HepG2 (cell line): Measurements from ENCODE around the gene BAHCC1. TPM values are rescaled to one million over a fixed set of nuclear protein-coding genes. Genes with fewer than 3 reads are reported as not detected.

Source experiments
- ATAC-seq: fragments of 200-7000 bp; cut with Tn5 transposase; 3 replicates; pipeline ENCODE4 v1.9.1; 2020; ENCODE audit warnings: mild to moderate bottlenecking, moderate library complexity
- BruUV-seq: library from RNA; stranded (reverse); fragments of 400-500 nt; replicated peaks from 2 replicates; lab custom pipeline; 2021; lab: Mats Ljungman, UMichigan
- CTCF ChIA-PET: fragments of 300-600 bp; formaldehyde crosslinking; extraction: SDS; loops from one replicate; lab custom pipeline; 2021; ENCODE audit warnings: low total read pairs, inconsistent platforms, low intra/inter-chr PET ratio; lab: Yijun Ruan, JAX
- POLR2A ChIA-PET: fragments of 350-600 bp; sonication (Branson Sonifier 250); formaldehyde crosslinking; loops from one replicate; lab custom pipeline; 2020; ENCODE audit warnings: antibody characterized with exemption, inconsistent platforms; lab: Yijun Ruan, JAX
- DNase-seq: peaks from one replicate; pipeline ENCODE4 v3.0.0-alpha.2; 2015; ENCODE audit warnings: low spot score
- FAIRE-seq: peaks from 3 replicates; lab custom pipeline; 2011; peaks lifted over from hg19 to GRCh38; lab: Jason Lieb, UNC
- H2AFZ ChIP-seq: one replicate; pipeline ENCODE4 v1.6.1; 2011; ENCODE audit warnings: low read length, inconsistent platforms
- H3K27ac ChIP-seq: fragments of 300-600 bp; 3 replicates; pipeline ENCODE4 v1.8.0; 2011; ENCODE audit warnings: mixed run types, mild to moderate bottlenecking, mixed read lengths, low read length, inconsistent platforms; ENCODE audit not compliant: insufficient read depth; ENCODE audit errors: extremely low read length
- H3K27me3 ChIP-seq, 2 experiments: fragments of 200-600 bp in 1 of 2; 2 replicates in 1 of 2; 3 replicates in 1 of 2; pipeline versions ENCODE4 v1.6.0 to v1.8.0; 2011; ENCODE audit warnings: low read length in 2 of 2, mild to moderate bottlenecking in 2 of 2, moderate library complexity in 2 of 2, inconsistent platforms in 1 of 2; ENCODE audit not compliant: insufficient read depth in 2 of 2, control insufficient read depth in 1 of 2
- H3K36me3 ChIP-seq, 2 experiments: fragments of 200-600 bp in 1 of 2; replicated peaks in 1 of 2; 2 replicates in 1 of 2; 3 replicates in 1 of 2; pipeline versions ENCODE4 v1.5.1 to v1.8.0; 2011; ENCODE audit warnings: low read length in 2 of 2, inconsistent platforms in 1 of 2; ENCODE audit not compliant: insufficient read depth in 2 of 2, control insufficient read depth in 1 of 2
- H3K4me1 ChIP-seq: 2 replicates; pipeline ENCODE4 v1.5.1; 2012; ENCODE audit warnings: low read length, inconsistent platforms; ENCODE audit not compliant: insufficient read depth
- H3K4me2 ChIP-seq: 2 replicates; pipeline ENCODE4 v1.6.0; 2011; ENCODE audit warnings: low read depth, low read length, inconsistent platforms
- H3K4me3 ChIP-seq, 3 experiments: fragments of 200-600 bp in 1 of 3; sonication (generic), shearing (Covaris generic) in 1 of 3; replicated peaks in 1 of 3; 2 replicates each; pipeline ENCODE4 v1.5.1; 2011 to 2016; ENCODE audit warnings: low read length in 3 of 3, inconsistent platforms in 2 of 3, low read depth in 2 of 3, mild to moderate bottlenecking in 2 of 3, control low read depth in 1 of 3, mixed read lengths in 1 of 3; ENCODE audit not compliant: insufficient read depth in 1 of 3
- H3K79me2 ChIP-seq: one replicate; pipeline ENCODE4 v1.6.1; 2011; ENCODE audit warnings: low read length, inconsistent platforms; ENCODE audit not compliant: insufficient read depth
- H3K9ac ChIP-seq: 2 replicates; pipeline ENCODE4 v1.6.0; 2011; ENCODE audit warnings: mild to moderate bottlenecking, low read depth, low read length, inconsistent platforms; ENCODE audit not compliant: insufficient read depth
- H3K9me3 ChIP-seq: 2 replicates; pipeline ENCODE4 v1.5.1; 2012; ENCODE audit warnings: mild to moderate bottlenecking, low read length
- H4K20me1 ChIP-seq: 2 replicates; pipeline ENCODE4 v1.6.0; 2011; ENCODE audit warnings: inconsistent platforms, mild to moderate bottlenecking, low read length, moderate library complexity; ENCODE audit not compliant: insufficient read depth
- ARNTL ChIP-seq: sonication (generic); formaldehyde crosslinking; IDR thresholded peaks from 2 replicates; pipeline ENCODE4 v1.4.0; 2020; ENCODE audit warnings: mild to moderate bottlenecking, missing genetic modification reagents
- HMG20B ChIP-seq: conservative IDR thresholded peaks from 2 replicates; pipeline ENCODE4 v1.6.1; 2016; ENCODE audit warnings: missing genetic modification reagents, missing compliant biosample characterization
- MAX ChIP-seq: IDR thresholded peaks from 2 replicates; pipeline ENCODE4 v1.6.1; 2012; ENCODE audit warnings: inconsistent platforms
- ZNF687 ChIP-seq: sonication (generic); formaldehyde crosslinking; IDR thresholded peaks from 2 replicates; pipeline ENCODE4 v1.5.1; 2020; ENCODE audit warnings: mild to moderate bottlenecking, missing genetic modification reagents, moderate library complexity
- WGBS: methylation state at CpG from one replicate; pipeline ENCODE4 v1.1.6; 2017; ENCODE audit warnings: low lambda C conversion rate; 5-methylcytosine and 5-hydroxymethylcytosine counted together
- in situ Hi-C: cut with HindIII; loops from 2 replicates; pipeline ENCODE4 v1.10.0; 2017; ENCODE audit warnings: low pct_unique_long_range_greater_than_20kb; ENCODE audit not compliant: extremely low pct_ligation_motif_present
- intact Hi-C: fragments of 100-400 bp; cut with micrococcal nuclease; formaldehyde crosslinking; loops from one replicate; pipeline ENCODE4 v1.10.0; 2022; ENCODE audit not compliant: unreplicated experiment
- polyA plus RNA-seq, 8 experiments: library from polyadenylated mRNA; depleted of rRNA in 3 of 8; stranded (reverse) in 7 of 8; unstranded in 1 of 8; fragments of >200 nt; fragmentation: Illumina TruSeq in 4 of 8; extraction: Trizol in 4 of 8; gene quantifications; 2 replicates each; pipeline versions ENCODE4 v1.2.1 to v1.2.3, GENCODE V29; 2011 to 2016; ENCODE audit warnings: low read depth in 4 of 8, missing spikeins in 1 of 8, mixed read lengths in 1 of 8; ENCODE audit not compliant: insufficient read depth in 1 of 8
- total RNA-seq, 5 experiments: library from RNA; depleted of rRNA; stranded (reverse); fragments of >200 nt; fragmentation: Illumina TruSeq; extraction: Trizol; gene quantifications; 2 replicates each; pipeline ENCODE4 v1.2.3, GENCODE V29; 2016; ENCODE audit warnings: low read depth in 1 of 5

BAHCC1 gene
- total and polyA plus RNA-seq, 2 of the 13 experiments (the other 11 are each of a cell fraction or from before 2014, with no cell fraction given) = 1.4 to 1.7 TPM

GRCh38 chr17:81434072-81434471 lies 38.8 kb downstream of the BAHCC1 start:
- H3K4me2 ChIP-seq = no peak overlapping the region
- BruUV-seq = no TSS peak
- H3K27ac ChIP-seq = no peak overlapping the region
- no peak for DNase-seq
- H3K36me3 ChIP-seq = no peaks in the 10 kb centered on the region
- intact Hi-C loops = no loop called here
- H2AFZ ChIP-seq = no peak overlapping the region
- TF ChIP-seq HMG20B (no peak), ARNTL (CRISPR knock-in tag) (no peak), MAX (0 out of 2 replicates have a peak, but pooled peaks have one; percentile 21), ZNF687 (CRISPR knock-in tag) (peak; percentile 5; the same call in 1 of the 2 replicates)
- no peaks in the 10 kb centered on the region for H3K4me1 ChIP-seq
- no peaks in the 10 kb centered on the region for H4K20me1 ChIP-seq
- no peak overlapping the region for H3K9ac ChIP-seq
- 53% methylated on average over 14 of the region's 15 CpGs for WGBS
- CTCF ChIA-PET = interaction anchor here (0.6 kb wide), 1 partner anchor 904 kb away, joined by 3 read pairs; no protein-coding TSS in a partner anchor
- in situ Hi-C loops = no loop called here
- no peak for FAIRE-seq
- ATAC-seq = no peak
- no peak overlapping the region for H3K4me3 ChIP-seq
- POLR2A ChIA-PET = no interaction called here
- no peaks in the 10 kb centered on the region for H3K79me2 ChIP-seq
- H3K9me3 ChIP-seq = no peaks in the 10 kb centered on the region
- no peaks in the 10 kb centered on the region for H3K27me3 ChIP-seq
